CD4-positive, alpha-beta T cell treated with Interleukin-21 for 1 hour (primary cell): Measurements from ENCODE around the gene CDCA4.
"Not testable (repeated sequence)": the region's sequence is repeated elsewhere in the genome, so short reads cannot be mapped to it uniquely, and the experiment has no call there.

Experiments used
- DNase-seq: peaks from one replicate; pipeline ENCODE4 v3.0.0-alpha.2; 2020

CDCA4 gene

GRCh38 chr14:105056303-105056831 lies 35.5 kb upstream of the CDCA4 start:
- no peak for DNase-seq

DNA sequence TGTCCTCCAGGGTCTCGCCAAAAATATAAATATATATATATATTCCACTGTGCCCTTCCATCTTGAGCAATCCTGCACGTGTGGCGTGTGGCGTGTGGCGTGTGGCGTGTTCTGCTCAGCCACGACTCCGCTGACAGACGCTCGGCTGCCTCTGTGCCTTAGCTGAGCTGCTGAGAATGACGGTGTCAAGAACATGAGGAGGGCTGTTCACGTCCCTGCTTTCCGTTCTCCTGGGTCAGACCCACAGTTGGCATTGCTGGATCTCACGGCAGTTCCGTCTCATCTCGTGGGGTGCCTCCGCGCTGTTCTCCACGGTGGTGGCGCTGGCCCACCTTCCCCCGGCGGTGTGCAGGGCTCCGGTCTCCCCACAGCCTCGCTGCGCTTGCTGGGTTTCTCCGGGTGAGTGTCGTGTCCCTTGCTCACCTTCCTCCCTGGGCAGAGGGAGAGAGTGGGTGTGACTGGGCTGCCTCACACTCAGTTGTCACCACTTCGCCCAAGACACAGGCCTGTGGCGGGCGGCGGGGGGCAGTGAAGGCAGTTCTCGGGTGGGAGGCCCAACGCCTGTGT lies 34.9 kb upstream of the CDCA4 start:
- no peak for DNase-seq

DNA sequence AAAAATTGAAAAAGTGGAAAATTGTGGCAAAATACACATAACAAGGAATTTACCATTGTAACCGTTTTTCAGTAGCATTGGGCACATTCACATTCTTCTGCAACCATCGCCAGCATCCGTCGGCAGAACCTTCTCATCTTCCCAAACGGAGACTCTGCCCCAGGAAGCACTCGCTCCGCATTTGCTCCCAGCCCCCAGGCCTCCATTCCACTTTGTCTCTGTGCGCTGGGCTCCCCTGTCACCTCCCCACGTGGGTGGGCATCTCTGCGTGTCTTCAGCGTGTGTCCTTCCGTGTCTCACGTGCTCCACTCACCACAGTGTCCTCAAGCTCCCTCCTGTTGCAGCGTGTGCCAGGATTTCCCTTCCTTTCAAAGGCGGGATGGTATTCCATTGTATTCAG lies 34.5 kb upstream of the CDCA4 start:
- DNase-seq: no peak

- DNase-seq: no peak
Observed at GRCh38 chr14:105053996-105054395, 33.1 kb upstream of the CDCA4 start.

DNA sequence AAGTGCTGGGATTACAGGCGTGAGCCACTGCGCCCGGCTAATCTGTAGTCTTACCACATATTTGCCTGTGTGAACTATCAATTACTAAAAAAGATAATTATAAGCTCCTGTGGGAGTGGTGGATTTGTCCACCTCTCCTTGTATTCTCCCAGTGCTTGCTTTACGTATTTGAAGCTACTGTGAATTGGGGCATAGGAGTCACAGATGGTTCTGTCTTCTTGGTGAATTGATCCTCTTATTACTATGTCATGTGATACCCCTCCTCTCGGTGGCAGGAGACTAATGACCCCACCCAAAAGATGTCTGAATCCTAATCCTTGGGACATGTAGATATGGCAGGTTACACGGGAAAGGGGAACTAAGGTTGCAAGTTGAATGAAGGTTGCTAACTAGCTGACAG lies 32.5 kb upstream of the CDCA4 start:
- DNase-seq: no peak

DNA sequence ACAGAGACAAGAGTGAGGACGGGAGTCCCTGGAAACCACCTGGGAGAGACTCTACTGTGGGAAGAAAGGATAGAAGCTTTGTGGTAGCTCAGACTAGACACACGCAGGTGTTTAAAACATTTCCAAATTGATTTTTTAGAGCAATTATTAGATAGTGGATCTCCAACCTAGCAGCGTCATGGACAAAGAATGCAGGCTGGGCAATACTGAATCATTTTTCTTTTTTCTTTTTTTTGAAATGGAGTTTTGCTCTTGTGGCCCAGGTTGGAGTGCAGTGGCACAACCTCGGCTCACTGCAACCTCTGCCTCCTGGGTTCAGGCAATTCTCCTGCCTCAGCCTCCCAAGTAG lies 31.2 kb upstream of the CDCA4 start:
- DNase-seq: no peak

- DNase-seq: no peak
Observed at GRCh38 chr14:105051182-105052109, 30.6 kb upstream of the CDCA4 start.

DNA sequence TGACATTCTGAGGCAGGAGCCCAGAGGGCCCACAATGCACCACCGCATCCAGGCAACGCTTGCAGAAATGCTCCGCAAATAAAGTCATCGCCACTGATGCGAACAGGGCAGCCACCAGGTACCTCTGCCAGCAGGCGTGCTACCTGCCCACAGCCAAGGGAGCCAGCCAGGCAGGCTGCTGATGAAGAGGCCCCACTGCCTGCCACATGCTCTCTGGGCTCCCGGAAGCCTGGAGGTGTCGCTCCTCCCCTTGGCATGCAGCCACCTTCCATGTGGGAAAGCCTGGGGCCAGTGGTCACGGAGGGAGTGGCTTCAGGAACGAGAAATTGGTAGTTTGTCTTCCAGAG lies 29.6 kb upstream of the CDCA4 start:
- no peak for DNase-seq

- no peak for DNase-seq
Observed at GRCh38 chr14:105049753-105050550, 29.1 kb upstream of the CDCA4 start.

- no peak for DNase-seq
Observed at GRCh38 chr14:105047283-105048016, 26.6 kb upstream of the CDCA4 start.

GRCh38 chr14:105046891-105047282 lies 26.0 kb upstream of the CDCA4 start:
- DNase-seq: no peak

DNA sequence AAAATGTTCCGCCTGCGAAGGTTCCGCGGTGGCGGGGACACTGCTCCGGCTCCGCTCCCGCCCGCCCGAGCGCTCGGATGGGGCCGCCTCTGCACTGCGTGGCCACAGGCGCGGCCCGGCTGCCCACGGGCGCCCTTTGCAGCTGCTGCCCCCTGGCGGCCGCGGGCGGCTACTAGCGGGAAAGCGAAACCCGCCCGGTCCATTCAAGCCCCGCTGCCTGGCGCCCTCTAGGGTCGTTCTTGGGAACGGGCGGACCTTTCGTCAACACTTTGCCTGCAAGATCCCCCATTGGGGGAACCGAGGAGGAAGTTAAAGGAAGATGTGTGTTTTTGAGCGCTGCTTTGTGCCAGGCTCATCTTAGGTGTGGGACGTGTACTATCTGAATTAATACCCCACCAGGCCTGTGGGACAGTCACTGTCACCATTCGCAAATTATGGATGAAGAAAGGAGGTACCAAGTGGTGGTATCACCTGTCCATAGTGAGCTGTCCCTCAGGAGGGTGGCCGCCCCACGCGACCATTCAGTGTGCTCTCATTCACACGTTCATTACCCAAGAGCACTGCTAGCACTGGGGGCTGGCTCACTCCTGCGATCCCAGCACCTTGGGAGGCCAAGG lies 24.9 kb upstream of the CDCA4 start:
- peak; percentile 91 for DNase-seq

GRCh38 chr14:105043641-105044040 lies 22.8 kb upstream of the CDCA4 start:
- no peak for DNase-seq

DNA sequence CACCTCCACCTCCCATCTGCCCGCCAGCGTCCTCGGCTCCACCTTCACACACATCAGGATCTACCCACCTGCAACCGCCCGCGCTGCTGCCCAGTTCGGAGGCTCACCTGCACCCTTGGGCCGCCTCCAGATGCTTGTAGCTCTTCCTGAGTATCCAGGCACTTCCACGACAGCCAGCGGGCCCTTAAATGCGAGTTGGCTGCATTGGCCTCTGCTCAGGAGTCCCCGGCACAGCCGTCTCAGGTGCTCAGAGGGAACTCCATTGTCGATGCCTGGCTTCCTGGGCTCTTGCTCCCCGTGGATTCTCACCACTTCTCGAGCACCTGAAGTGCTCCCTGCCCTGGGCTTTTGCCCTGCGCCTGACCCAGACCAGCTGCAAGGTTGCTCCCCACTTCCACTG lies 21.9 kb upstream of the CDCA4 start:
- no peak for DNase-seq

DNA sequence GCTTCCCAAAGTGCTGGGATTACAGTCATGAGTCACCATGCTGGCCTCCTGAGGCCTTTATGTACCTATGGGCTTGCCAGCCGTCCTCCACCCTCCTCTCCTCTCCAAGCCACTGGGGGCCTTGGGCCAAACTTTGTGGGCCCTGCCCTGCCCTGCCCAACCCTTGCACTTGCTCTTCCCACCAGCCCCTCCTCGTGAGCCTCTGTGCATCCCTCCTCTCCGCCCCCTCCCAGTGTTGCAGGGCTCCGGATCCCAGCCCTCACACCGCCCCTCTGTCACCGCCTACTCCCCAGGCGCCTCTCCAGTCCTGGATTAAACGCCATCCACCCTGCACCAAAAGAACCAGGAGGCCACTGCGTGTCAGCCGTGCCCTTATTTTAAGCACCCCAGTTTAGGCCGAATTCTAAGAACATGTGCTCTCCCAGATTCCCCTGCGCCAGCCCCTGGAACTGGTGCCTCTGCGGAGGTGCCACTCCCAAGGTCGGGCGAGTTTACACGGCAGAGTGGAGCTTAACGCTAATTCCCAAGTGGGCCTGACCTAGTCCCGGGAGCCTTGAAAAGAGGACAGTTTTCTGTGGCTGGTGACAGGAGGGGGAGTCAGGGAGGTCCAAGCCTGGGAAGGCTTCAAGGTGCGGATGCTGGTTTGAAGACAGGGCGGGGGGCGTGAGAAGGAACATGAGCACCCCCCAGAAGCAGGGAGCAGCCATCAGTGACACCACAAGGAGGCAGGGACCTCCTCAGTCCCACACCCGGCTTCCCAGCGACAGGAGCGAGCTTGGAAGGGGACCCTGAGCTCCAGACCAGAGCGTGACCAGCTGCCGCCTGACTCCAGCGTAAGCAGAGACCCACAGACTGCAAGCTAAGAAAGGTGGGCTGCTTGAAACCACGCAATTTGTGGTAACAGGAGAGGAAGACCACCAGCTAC lies 21.2 kb upstream of the CDCA4 start:
- no peak for DNase-seq

- no peak for DNase-seq
Observed at GRCh38 chr14:105039458-105040205, 18.7 kb upstream of the CDCA4 start.

GRCh38 chr14:105035616-105036015 lies 14.7 kb upstream of the CDCA4 start:
- DNase-seq: not testable (repeated sequence)

DNA sequence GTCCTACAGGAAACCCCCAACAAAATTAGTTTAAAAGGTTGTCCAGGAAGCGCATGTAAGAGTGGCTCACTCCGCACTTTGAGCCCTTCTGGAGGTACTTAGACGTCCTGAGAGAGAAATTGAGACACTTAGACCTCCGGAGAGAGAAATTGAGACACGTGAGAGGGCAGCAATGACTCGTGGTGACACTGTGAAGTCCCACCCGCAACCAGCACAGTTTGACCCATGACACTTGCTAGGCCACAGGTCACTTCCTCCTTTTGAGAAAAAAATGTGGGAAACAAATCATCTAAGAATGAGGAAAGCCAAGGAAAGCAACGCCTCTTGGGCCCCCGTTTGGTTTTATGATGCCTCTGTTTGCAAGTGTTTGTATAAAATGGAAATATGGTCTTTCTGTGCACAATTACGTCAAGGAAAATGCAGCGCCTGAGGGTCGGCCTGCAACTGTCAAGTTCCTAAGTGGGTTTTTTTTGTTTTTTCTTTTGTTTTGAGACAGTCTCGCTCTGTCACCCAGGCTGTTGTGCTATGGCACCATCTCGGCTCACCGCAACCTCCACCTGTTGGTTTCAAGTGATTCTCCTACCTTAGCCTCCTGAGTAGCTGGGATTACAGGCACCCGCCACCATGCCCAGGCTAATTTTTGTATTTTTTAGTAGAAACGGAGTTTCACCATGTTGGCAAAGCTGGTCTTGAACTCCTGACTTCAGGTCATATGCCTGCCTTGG lies 13.6 kb upstream of the CDCA4 start:
- no peak for DNase-seq

DNA sequence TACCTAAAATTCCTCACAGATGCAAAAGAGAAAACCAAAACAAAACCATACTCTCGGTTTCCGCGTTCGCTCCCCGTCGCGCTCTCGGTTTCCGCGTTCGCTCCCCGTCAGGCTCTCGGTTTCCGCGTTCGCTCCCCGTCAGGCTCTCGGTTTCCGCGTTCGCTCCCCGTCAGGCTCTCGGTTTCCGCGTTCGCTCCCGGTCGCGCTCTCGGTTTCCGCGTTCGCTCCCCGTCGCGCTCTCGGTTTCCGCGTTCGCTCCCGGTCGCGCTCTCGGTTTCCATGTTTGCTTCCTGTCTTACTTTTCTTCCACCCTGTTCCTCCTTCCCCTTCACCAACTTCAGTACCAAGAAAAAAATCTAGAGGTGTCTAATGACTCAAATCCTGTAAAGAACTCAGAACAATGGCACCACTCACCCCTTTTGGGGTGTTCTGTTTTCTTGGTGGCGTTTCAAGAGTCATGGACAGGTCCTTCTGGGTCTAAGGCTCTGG lies 12.6 kb upstream of the CDCA4 start:
- not testable (repeated sequence) for DNase-seq

DNA sequence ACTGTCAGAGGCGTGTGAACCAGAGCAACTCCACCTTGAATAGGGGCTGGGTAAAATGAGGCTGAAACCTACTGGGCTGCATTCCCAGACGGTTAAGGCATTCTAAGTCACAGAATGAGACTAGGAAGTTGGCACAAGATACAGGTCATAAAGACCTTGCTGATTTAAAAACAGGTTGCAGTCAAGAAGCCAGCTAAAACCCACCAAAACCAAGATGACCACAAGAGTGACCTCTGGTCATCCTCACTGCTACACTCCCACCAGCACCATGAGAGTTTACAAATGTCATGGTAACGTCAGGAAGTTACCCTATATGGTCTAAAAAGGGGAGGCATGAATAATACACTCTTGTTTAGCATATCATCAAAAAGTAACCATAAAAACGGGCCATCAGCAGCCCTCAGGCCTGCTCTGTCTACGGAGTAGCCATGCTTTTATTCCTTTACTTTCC lies 11.6 kb upstream of the CDCA4 start:
- not testable (repeated sequence) for DNase-seq
